ENCODE data around the gene FPR2. TPM values are rescaled to one million over a fixed set of nuclear protein-coding genes. Genes with fewer than 3 reads are reported as not detected.
A peak's percentile ranks its signal among the peaks of the same experiment; 100 is the strongest.
"Not testable (repeated sequence)": the region's sequence is repeated elsewhere in the genome, so short reads cannot be mapped to it uniquely, and the experiment has no call there.

Gene FPR2
- total and polyA plus RNA-seq, 2 of the 13 experiments (the other 11 are each of a cell fraction or from before 2014, with no cell fraction given) = not detected

GRCh38 chr19:51804789-51805188 lies 43.8 kb downstream of the FPR2 start:
- H2AFZ ChIP-seq (ENCODE audit: low read length); intact Hi-C loops (cut with micrococcal nuclease; ENCODE audit: unreplicated experiment); BruUV-seq (replicated peaks); in situ Hi-C loops (cut with HindIII; ENCODE audit: extremely low pct_ligation_motif_present, low pct_unique_long_range_greater_than_20kb); CTCF ChIA-PET (ENCODE audit: low intra/inter-chr PET ratio, low total read pairs); H3K9ac ChIP-seq (ENCODE audit: insufficient read depth, low read depth, low read length); H3K27me3 ChIP-seq (ENCODE audit: control insufficient read depth in 1 of 2, insufficient read depth in 2 of 2, low read length in 2 of 2); H3K4me3 ChIP-seq (replicated peaks in 1 of 3; ENCODE audit: insufficient read depth in 1 of 3, low read depth in 2 of 3, low read length in 3 of 3); H3K79me2 ChIP-seq (ENCODE audit: insufficient read depth, low read length); H4K20me1 ChIP-seq (ENCODE audit: insufficient read depth, low read length); FAIRE-seq; H3K36me3 ChIP-seq (replicated peaks in 1 of 2; ENCODE audit: control insufficient read depth in 1 of 2, insufficient read depth in 2 of 2, low read length in 2 of 2); POLR2A ChIA-PET; TF ChIP-seq CREM (CRISPR knock-in tag; IDR thresholded peaks at IDR 0.05): not testable (repeated sequence)
- ATAC-seq = peak; percentile 57; the same call in 2 of the 3 replicates
- peak; percentile 91 for DNase-seq (ENCODE audit: low spot score)
- H3K4me1 ChIP-seq (ENCODE audit: insufficient read depth, low read length) = peaks cover 65% of the 10 kb centered on the region
- 4% methylated on average over 9 of the region's 9 CpGs for WGBS (ENCODE audit: low lambda C conversion rate)
- H3K27ac ChIP-seq (ENCODE audit: extremely low read length, insufficient read depth, low read length) = peak overlapping the region; percentile 62
- 0 out of 2 replicates have a peak overlapping the region, but pooled peaks have one; percentile 5 for H3K4me2 ChIP-seq (ENCODE audit: low read depth, low read length)
- peaks cover 32% of the 10 kb centered on the region for H3K9me3 ChIP-seq (ENCODE audit: low read length)
- TF ChIP-seq POGZ (CRISPR knock-in tag; IDR thresholded peaks at IDR 0.05) (peak; percentile 79), ELF3 (CRISPR knock-in tag; IDR thresholded peaks at IDR 0.05) (peak; percentile 70), CREM (IDR thresholded peaks at IDR 0.05) (peak; percentile 36; the same call in 1 of the 2 replicates), AHDC1 (CRISPR knock-in tag; IDR thresholded peaks at IDR 0.05; ENCODE audit: borderline replicate concordance) (peak; percentile 54; the same call in 1 of the 2 replicates), FOSL2 (CRISPR knock-in tag; IDR thresholded peaks at IDR 0.05) (peak; percentile 64), GABPB1 (CRISPR knock-in tag; IDR thresholded peaks at IDR 0.05) (peak; percentile 30; the same call in 1 of the 2 replicates), RCOR2 (CRISPR knock-in tag; IDR thresholded peaks at IDR 0.05) (0 out of 2 replicates have a peak, but pooled peaks have one; percentile 37), ZNF792 (CRISPR knock-in tag; IDR thresholded peaks at IDR 0.05) (peak; percentile 58; the same call in 1 of the 2 replicates), ISL2 (CRISPR knock-in tag; IDR thresholded peaks at IDR 0.05) (peak; percentile 70), MED1 (CRISPR knock-in tag; IDR thresholded peaks at IDR 0.05) (peak; percentile 99), ZNF609 (CRISPR knock-in tag; IDR thresholded peaks at IDR 0.05; ENCODE audit: borderline replicate concordance) (peak; percentile 40; the same call in 1 of the 2 replicates)

Measured in HepG2 (cell line).